GM12878 (cell line): Measurements from ENCODE around the gene TMEM82.

ENCODE experiments used
- BCL11A ChIP-seq: IDR thresholded peaks from 2 replicates; pipeline ENCODE4 v1.6.1; 2011; ENCODE audit warnings: low read depth, low read length
- GABPA ChIP-seq: IDR thresholded peaks from 2 replicates; pipeline ENCODE4 v1.6.1; 2014; ENCODE audit warnings: antibody characterized with exemption, low read depth, mild to moderate bottlenecking, inconsistent platforms
- JUNB ChIP-seq: IDR thresholded peaks from 2 replicates; pipeline ENCODE4 v1.6.1; 2016; ENCODE audit warnings: antibody characterized with exemption, mild to moderate bottlenecking
- SREBF1 ChIP-seq: IDR thresholded peaks from 2 replicates; pipeline ENCODE4 v1.6.1; 2012; ENCODE audit warnings: mild to moderate bottlenecking, low read length
- SREBF2 ChIP-seq: IDR thresholded peaks from 2 replicates; pipeline ENCODE4 v1.6.1; 2012; ENCODE audit warnings: mild to moderate bottlenecking, low read length
- USF2 ChIP-seq: IDR thresholded peaks from 2 replicates; pipeline ENCODE4 v1.6.1; 2011; ENCODE audit warnings: low read depth, low read length, improper control_type of control experiment, borderline replicate concordance
- TF ChIP-seq, protein P1 (sequence below), 3 experiments: IDR thresholded peaks in 2 of 3; conservative IDR thresholded peaks in 1 of 3; 2 replicates each; pipeline ENCODE4 v1.5.1; 2011; ENCODE audit warnings: low read depth in 3 of 3, low read length in 3 of 3, mild to moderate bottlenecking in 3 of 3, control low read depth in 2 of 3, moderate library complexity in 2 of 3, inconsistent platforms in 1 of 3, mixed read lengths in 1 of 3; ENCODE audit not compliant: control insufficient read depth in 2 of 3, insufficient read depth in 1 of 3; ENCODE audit errors: extremely low read depth in 1 of 3
- TF ChIP-seq, protein P2 (sequence below): IDR thresholded peaks from 2 replicates; pipeline ENCODE4 v1.6.1; 2012; ENCODE audit warnings: low read depth, low read length, improper control_type of control experiment
- TF ChIP-seq, protein P3 (sequence below): IDR thresholded peaks from 2 replicates; pipeline ENCODE4 v1.6.1; 2012; ENCODE audit warnings: mild to moderate bottlenecking, low read depth, low read length

DNA sequence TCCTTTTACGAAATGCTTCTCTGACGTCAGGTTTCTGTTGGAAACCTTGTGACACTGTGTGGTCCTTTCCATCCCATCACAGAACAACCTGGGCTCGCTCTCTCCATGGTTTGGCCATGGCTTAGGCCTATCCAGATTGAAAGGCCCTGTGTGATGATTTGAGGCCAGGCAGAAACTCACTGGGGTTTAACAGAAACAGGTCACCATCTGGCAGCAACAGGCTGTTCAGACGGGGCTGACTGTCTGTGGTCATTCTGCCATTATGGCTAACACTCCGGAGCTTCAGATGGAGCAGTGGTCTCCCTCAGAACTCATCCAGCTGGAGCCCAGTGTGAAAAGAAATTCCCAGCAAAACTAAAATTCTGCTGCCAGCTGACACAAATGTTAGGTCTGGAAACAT, 48.9 kb upstream of the TMEM82 start:
- TF ChIP-seq SREBF2 (no peak), USF2 (no peak), JUNB (no peak), GABPA (no peak), BCL11A (no peak), SREBF1 (no peak)
- TF ChIP-seq, protein P1, sequence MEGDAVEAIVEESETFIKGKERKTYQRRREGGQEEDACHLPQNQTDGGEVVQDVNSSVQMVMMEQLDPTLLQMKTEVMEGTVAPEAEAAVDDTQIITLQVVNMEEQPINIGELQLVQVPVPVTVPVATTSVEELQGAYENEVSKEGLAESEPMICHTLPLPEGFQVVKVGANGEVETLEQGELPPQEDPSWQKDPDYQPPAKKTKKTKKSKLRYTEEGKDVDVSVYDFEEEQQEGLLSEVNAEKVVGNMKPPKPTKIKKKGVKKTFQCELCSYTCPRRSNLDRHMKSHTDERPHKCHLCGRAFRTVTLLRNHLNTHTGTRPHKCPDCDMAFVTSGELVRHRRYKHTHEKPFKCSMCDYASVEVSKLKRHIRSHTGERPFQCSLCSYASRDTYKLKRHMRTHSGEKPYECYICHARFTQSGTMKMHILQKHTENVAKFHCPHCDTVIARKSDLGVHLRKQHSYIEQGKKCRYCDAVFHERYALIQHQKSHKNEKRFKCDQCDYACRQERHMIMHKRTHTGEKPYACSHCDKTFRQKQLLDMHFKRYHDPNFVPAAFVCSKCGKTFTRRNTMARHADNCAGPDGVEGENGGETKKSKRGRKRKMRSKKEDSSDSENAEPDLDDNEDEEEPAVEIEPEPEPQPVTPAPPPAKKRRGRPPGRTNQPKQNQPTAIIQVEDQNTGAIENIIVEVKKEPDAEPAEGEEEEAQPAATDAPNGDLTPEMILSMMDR (IDR thresholded peaks at IDR 0.05 in 2 of 3, conservative IDR thresholded peaks at IDR 0.05 in 1 of 3; ENCODE audit: control insufficient read depth in 2 of 3, extremely low read depth in 1 of 3, insufficient read depth in 1 of 3, low read depth in 3 of 3, low read length in 3 of 3): no peak
- TF ChIP-seq, protein P2, sequence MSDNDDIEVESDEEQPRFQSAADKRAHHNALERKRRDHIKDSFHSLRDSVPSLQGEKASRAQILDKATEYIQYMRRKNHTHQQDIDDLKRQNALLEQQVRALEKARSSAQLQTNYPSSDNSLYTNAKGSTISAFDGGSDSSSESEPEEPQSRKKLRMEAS: no peak
- TF ChIP-seq, protein P3, sequence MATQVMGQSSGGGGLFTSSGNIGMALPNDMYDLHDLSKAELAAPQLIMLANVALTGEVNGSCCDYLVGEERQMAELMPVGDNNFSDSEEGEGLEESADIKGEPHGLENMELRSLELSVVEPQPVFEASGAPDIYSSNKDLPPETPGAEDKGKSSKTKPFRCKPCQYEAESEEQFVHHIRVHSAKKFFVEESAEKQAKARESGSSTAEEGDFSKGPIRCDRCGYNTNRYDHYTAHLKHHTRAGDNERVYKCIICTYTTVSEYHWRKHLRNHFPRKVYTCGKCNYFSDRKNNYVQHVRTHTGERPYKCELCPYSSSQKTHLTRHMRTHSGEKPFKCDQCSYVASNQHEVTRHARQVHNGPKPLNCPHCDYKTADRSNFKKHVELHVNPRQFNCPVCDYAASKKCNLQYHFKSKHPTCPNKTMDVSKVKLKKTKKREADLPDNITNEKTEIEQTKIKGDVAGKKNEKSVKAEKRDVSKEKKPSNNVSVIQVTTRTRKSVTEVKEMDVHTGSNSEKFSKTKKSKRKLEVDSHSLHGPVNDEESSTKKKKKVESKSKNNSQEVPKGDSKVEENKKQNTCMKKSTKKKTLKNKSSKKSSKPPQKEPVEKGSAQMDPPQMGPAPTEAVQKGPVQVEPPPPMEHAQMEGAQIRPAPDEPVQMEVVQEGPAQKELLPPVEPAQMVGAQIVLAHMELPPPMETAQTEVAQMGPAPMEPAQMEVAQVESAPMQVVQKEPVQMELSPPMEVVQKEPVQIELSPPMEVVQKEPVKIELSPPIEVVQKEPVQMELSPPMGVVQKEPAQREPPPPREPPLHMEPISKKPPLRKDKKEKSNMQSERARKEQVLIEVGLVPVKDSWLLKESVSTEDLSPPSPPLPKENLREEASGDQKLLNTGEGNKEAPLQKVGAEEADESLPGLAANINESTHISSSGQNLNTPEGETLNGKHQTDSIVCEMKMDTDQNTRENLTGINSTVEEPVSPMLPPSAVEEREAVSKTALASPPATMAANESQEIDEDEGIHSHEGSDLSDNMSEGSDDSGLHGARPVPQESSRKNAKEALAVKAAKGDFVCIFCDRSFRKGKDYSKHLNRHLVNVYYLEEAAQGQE: no peak
